Measurements from ENCODE around the gene ZNF747. TPM values are rescaled to one million over a fixed set of nuclear protein-coding genes. Genes with fewer than 3 reads are reported as not detected.

The ZNF747 gene
- total RNA-seq, 1 donor: 11.7 TPM

DNA sequence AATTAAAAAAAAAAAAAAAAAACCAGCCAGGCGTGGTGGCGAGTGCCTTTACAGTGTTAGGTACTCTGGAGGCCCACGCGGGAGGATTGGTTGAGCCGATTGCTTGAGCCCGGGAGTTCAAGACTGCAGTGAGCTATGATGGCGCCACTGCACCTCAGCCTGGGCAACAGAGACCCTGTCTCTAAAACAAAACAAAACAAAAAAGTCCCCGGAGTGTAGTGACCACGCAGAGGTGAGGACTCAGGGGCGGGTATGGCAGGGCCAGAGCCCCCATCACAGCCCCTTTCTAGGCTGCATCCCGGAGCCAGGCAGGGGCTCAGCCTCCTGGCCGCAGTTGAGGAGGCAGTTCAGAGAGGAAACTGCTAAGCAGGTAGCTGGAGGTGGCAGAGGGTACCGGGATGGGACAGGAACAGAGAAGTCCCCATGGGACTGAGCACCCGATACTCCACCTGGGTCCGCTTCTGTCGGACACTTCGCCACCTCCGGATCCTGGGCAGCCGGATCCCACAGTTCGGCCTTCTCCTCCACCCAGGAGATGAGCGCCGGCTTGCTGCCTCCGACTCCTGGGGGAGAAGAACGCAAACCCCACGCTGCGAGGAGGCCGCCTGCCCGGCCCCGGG lies 800 bp downstream of the ZNF747 start:
- DNase-seq (ENCODE audit: low read depth): no peak
- TF ChIP-seq, protein P1, sequence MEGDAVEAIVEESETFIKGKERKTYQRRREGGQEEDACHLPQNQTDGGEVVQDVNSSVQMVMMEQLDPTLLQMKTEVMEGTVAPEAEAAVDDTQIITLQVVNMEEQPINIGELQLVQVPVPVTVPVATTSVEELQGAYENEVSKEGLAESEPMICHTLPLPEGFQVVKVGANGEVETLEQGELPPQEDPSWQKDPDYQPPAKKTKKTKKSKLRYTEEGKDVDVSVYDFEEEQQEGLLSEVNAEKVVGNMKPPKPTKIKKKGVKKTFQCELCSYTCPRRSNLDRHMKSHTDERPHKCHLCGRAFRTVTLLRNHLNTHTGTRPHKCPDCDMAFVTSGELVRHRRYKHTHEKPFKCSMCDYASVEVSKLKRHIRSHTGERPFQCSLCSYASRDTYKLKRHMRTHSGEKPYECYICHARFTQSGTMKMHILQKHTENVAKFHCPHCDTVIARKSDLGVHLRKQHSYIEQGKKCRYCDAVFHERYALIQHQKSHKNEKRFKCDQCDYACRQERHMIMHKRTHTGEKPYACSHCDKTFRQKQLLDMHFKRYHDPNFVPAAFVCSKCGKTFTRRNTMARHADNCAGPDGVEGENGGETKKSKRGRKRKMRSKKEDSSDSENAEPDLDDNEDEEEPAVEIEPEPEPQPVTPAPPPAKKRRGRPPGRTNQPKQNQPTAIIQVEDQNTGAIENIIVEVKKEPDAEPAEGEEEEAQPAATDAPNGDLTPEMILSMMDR (IDR thresholded peaks at IDR 0.05; ENCODE audit: insufficient read depth, low read depth, low read length): no peak
- peak overlapping the region; percentile 75 for H3K4me3 ChIP-seq (ENCODE audit: low read depth, low read length)

DNA sequence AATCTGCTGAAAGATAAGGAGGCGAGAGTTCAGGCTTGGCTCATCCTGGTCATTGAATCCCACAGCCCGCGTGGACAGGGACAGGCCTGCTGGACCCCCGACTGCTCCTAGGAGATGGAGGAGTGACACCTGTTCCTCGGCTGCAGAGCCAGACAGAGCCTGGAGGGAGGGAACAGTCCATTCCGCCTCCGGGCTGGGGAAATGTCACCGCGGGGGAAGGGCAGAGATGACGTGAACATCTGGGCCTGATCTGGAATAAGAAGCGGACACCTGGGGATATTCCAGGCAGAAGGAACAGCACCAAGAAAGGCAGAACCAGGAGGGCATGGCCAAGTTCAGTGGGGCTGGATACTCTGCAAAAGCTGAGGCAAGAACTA lies 1.5 kb downstream of the ZNF747 start:
- DNase-seq (ENCODE audit: low read depth): no peak
- TF ChIP-seq, protein P1 (IDR thresholded peaks at IDR 0.05; ENCODE audit: insufficient read depth, low read depth, low read length): no peak
- no peak overlapping the region for H3K4me3 ChIP-seq (ENCODE audit: low read depth, low read length)

- no peak overlapping the region for H3K4me3 ChIP-seq (ENCODE audit: low read depth, low read length)
- TF ChIP-seq, protein P1 (IDR thresholded peaks at IDR 0.05; ENCODE audit: insufficient read depth, low read depth, low read length): no peak
Observed at GRCh38 chr16:30532285-30533145, 2.1 kb downstream of the ZNF747 start.

GRCh38 chr16:30530163-30531037 lies 4.3 kb downstream of the ZNF747 start:
- no peak for DNase-seq (ENCODE audit: low read depth)
- H3K4me3 ChIP-seq (ENCODE audit: low read depth, low read length): no peak overlapping the region
- TF ChIP-seq, protein P1 (IDR thresholded peaks at IDR 0.05; ENCODE audit: insufficient read depth, low read depth, low read length): no peak

More at GRCh38 chr16:30532285-30533145, 2.1 kb downstream of the ZNF747 start:
- DNase-seq (ENCODE audit: low read depth): no peak

GRCh38 chr16:30528799-30529457 lies 5.7 kb downstream of the ZNF747 start:
- DNase-seq (ENCODE audit: low read depth): no peak
- TF ChIP-seq, protein P1 (IDR thresholded peaks at IDR 0.05; ENCODE audit: insufficient read depth, low read depth, low read length): no peak
- H3K4me3 ChIP-seq (ENCODE audit: low read depth, low read length): no peak overlapping the region

GRCh38 chr16:30527635-30528178 lies 7.0 kb downstream of the ZNF747 start:
- peak overlapping the region; percentile 29 for H3K4me3 ChIP-seq (ENCODE audit: low read depth, low read length)
- TF ChIP-seq, protein P1 (IDR thresholded peaks at IDR 0.05; ENCODE audit: insufficient read depth, low read depth, low read length): no peak
- peak; percentile 7 for DNase-seq (ENCODE audit: low read depth)

Data from fibroblast of villous mesenchyme (primary cell).